Measurements from ENCODE around the gene SMTNL2.
"Not testable (repeated sequence)": the region's sequence is repeated elsewhere in the genome, so short reads cannot be mapped to it uniquely, and the experiment has no call there.

Gene SMTNL2

DNA sequence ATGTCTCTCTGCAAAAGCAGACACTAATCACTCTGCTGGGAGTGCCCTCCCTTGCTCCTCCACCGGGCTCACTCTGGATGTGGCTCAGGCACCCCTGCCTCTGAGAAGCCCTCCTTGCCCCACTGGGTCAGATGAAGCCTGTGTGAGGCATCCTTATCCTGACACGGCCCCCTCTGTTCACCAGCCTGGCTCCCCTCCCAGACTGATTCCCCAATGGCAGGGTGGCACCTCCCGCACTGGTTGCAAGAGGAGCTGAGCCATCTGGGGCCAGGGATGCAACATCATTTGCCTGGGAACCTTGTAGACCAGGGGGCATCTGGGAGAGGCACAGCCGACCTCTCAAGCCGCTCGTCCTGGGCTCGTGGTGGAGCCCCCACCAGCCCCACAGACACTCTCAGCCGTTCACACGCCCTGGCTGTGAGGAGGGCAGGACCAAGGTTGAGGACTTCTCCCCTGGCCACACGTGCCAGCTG, 6.7 kb downstream of the SMTNL2 start:
- Histone ChIP-seq H3K4me3 (ENCODE audit: low read depth in 1 of 2, low read length in 2 of 2) (no peak overlapping the region), H3K27ac (ENCODE audit: low read depth, low read length) (no peak overlapping the region)

GRCh38 chr17:4591529-4591928, 7.2 kb downstream of the SMTNL2 start:
- H3K9ac ChIP-seq (ENCODE audit: low read length) = no peak overlapping the region
- H3K27ac ChIP-seq (ENCODE audit: low read depth, low read length) = no peak overlapping the region
- no peaks in the 10 kb centered on the region for H3K4me1 ChIP-seq (ENCODE audit: insufficient read depth, low read length)
- no peak overlapping the region for H3K4me3 ChIP-seq (ENCODE audit: low read depth in 1 of 2, low read length in 2 of 2)
- peaks cover 0 to 1% of the 10 kb centered on the region in 2 donors for H3K27me3 ChIP-seq (ENCODE audit: control insufficient read depth in 1 of 2, insufficient read depth in 2 of 2, low read length in 2 of 2)
- no peaks in the 10 kb centered on the region for H3K36me3 ChIP-seq (ENCODE audit: insufficient read depth, low read length)
- no peaks in the 10 kb centered on the region for H3K9me3 ChIP-seq (ENCODE audit: low read length)

More for the DNA sequence above, 6.7 kb downstream of the SMTNL2 start:
- no peaks in the 10 kb centered on the region for H3K4me1 ChIP-seq (ENCODE audit: insufficient read depth, low read length)
- no peak overlapping the region for H3K9ac ChIP-seq (ENCODE audit: low read length)
- no peaks in the 10 kb centered on the region for H3K27me3 ChIP-seq (ENCODE audit: control insufficient read depth in 1 of 2, insufficient read depth in 2 of 2, low read length in 2 of 2)
- no peaks in the 10 kb centered on the region for H3K9me3 ChIP-seq (ENCODE audit: low read length)
- H3K36me3 ChIP-seq (ENCODE audit: insufficient read depth, low read length) = no peaks in the 10 kb centered on the region

GRCh38 chr17:4592240-4593005, 8.1 kb downstream of the SMTNL2 start:
- H3K4me3 ChIP-seq (ENCODE audit: low read depth in 1 of 2, low read length in 2 of 2) = no peak overlapping the region
- no peaks in the 10 kb centered on the region for H3K4me1 ChIP-seq (ENCODE audit: insufficient read depth, low read length)
- no peak overlapping the region for H3K27ac ChIP-seq (ENCODE audit: low read depth, low read length)
- no peaks in the 10 kb centered on the region for H3K9me3 ChIP-seq (ENCODE audit: low read length)
- H3K9ac ChIP-seq (ENCODE audit: low read length) = no peak overlapping the region
- H3K36me3 ChIP-seq (ENCODE audit: insufficient read depth, low read length) = no peaks in the 10 kb centered on the region
- peaks cover 0 to 4% of the 10 kb centered on the region in 2 donors for H3K27me3 ChIP-seq (ENCODE audit: control insufficient read depth in 1 of 2, insufficient read depth in 2 of 2, low read length in 2 of 2)

- H3K9ac ChIP-seq (ENCODE audit: low read length) = no peak overlapping the region
- no peaks in the 10 kb centered on the region for H3K9me3 ChIP-seq (ENCODE audit: low read length)
- H3K36me3 ChIP-seq (ENCODE audit: insufficient read depth, low read length) = no peaks in the 10 kb centered on the region
- H3K4me3 ChIP-seq (ENCODE audit: low read depth in 1 of 2, low read length in 2 of 2) = no peak overlapping the region
- peaks cover 0 to 4% of the 10 kb centered on the region in 2 donors for H3K27me3 ChIP-seq (ENCODE audit: control insufficient read depth in 1 of 2, insufficient read depth in 2 of 2, low read length in 2 of 2)
- no peaks in the 10 kb centered on the region for H3K4me1 ChIP-seq (ENCODE audit: insufficient read depth, low read length)
- no peak overlapping the region for H3K27ac ChIP-seq (ENCODE audit: low read depth, low read length)
Observed at GRCh38 chr17:4593021-4593421, 8.7 kb downstream of the SMTNL2 start.

DNA sequence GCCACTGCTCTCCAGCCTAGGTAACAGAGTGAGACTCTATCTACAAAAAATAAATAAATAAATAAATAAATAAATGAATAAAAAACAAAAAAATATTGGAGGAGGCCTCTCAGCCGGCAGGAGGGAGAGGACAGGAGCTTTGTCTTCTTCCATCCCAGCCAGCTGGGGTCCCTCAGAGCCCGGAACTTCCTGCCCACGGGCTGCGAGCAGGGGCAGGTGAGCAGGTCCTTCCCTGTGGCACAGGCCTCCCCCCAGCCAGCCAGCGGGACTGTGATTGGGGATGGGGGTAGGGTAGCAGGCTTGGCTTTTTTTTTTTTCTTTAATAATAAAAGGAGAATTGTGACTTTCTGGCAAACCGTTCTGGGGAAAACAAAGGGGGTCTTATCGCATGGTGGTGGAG, 10.1 kb downstream of the SMTNL2 start:
- Histone ChIP-seq H3K9ac (ENCODE audit: low read length) (no peak overlapping the region), H3K36me3 (ENCODE audit: insufficient read depth, low read length) (no peaks in the 10 kb centered on the region), H3K9me3 (ENCODE audit: low read length) (no peaks in the 10 kb centered on the region), H3K4me1 (ENCODE audit: insufficient read depth, low read length) (no peaks in the 10 kb centered on the region), H3K27ac (ENCODE audit: low read depth, low read length) (no peak overlapping the region), H3K27me3 (ENCODE audit: control insufficient read depth in 1 of 2, insufficient read depth in 2 of 2, low read length in 2 of 2) (peaks cover 0 to 4% of the 10 kb centered on the region in 2 donors), H3K4me3 (ENCODE audit: low read depth in 1 of 2, low read length in 2 of 2) (no peak overlapping the region)

DNA sequence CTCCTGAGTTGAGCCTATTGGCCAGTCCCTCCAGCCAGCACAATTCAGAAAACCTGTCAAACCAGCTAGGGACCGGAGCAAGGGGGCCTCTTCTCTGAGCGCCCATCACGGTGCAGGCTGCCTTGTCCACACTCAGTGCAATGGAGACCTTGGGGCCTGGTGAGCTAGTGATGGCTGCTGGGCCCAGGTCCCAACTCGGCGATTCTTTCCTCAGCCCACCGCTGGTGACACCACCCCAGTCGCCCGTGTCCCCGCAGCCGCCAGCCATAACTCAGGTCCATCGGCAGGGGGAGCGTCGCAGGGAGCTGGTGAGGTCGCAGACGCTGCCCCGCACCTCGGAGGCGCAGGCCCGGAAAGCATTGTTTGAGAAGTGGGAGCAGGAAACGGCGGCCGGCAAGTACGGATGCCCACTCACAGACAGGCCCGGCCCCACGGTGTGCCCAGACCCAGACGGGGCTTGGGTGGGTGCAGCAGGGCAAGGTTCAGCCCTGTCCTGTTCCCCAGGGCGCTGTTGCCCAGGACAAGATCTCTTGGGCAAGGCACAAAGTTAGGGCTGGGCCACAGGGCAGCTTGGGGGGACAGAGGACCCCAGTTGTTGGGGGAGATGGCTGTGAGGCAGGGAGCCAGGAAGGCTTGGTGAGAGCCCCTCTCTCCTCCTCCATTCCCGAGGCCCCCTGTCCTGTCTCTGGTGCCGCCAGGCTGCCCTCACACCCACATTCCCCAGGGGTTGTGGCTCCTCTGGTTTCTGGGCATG, 10.8 kb downstream of the SMTNL2 start:
- no peak overlapping the region for H3K27ac ChIP-seq (ENCODE audit: low read depth, low read length)
- H3K9ac ChIP-seq (ENCODE audit: low read length) = no peak overlapping the region
- no peaks in the 10 kb centered on the region for H3K36me3 ChIP-seq (ENCODE audit: insufficient read depth, low read length)
- no peaks in the 10 kb centered on the region for H3K9me3 ChIP-seq (ENCODE audit: low read length)
- no peaks in the 10 kb centered on the region for H3K4me1 ChIP-seq (ENCODE audit: insufficient read depth, low read length)
- H3K4me3 ChIP-seq (ENCODE audit: low read depth in 1 of 2, low read length in 2 of 2) = no peak overlapping the region
- H3K27me3 ChIP-seq (ENCODE audit: control insufficient read depth in 1 of 2, insufficient read depth in 2 of 2, low read length in 2 of 2) = peaks cover 0 to 4% of the 10 kb centered on the region in 2 donors

DNA sequence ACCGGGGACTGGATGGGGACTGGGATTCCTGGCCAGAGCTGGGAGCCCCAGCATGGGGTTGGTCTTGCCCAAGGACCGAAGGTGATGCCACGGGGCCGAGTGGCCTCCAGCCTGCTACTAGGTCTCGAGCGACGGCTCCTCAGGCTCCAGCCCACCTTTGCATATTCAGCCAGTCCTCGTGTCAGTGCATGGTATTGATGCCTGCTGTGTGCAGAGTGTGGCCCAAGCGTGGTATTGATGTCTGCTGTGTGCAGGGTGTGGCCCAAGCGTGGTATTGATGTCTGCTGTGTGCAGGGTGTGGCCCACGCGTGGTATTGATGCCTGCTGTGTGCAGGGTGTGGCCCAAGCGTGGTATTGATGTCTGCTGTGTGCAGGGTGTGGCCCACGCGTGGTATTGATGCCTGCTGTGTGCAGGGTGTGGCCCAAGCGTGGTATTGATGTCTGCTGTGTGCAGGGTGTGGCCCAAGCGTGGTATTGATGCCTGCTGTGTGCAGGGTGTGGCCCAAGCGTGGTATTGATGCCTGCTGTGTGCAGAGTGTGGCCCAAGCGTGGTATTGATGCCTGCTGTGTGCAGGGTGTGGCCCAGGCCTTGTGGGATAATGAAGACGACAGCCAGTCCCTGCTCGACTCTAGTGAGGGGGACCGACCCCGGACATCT, 11.5 kb downstream of the SMTNL2 start:
- not testable (repeated sequence) for H3K4me1 ChIP-seq (ENCODE audit: insufficient read depth, low read length); H3K9me3 ChIP-seq (ENCODE audit: low read length); H3K27ac ChIP-seq (ENCODE audit: low read depth, low read length); H3K9ac ChIP-seq (ENCODE audit: low read length); H3K4me3 ChIP-seq (ENCODE audit: low read depth in 1 of 2, low read length in 2 of 2); H3K27me3 ChIP-seq (ENCODE audit: control insufficient read depth in 1 of 2, insufficient read depth in 2 of 2, low read length in 2 of 2); H3K36me3 ChIP-seq (ENCODE audit: insufficient read depth, low read length)

- no peak overlapping the region for H3K27ac ChIP-seq (ENCODE audit: low read depth, low read length)
- H3K9ac ChIP-seq (ENCODE audit: low read length) = no peak overlapping the region
- no peak overlapping the region for H3K4me3 ChIP-seq (ENCODE audit: low read depth in 1 of 2, low read length in 2 of 2)
- H3K9me3 ChIP-seq (ENCODE audit: low read length) = no peaks in the 10 kb centered on the region
- no peaks in the 10 kb centered on the region for H3K4me1 ChIP-seq (ENCODE audit: insufficient read depth, low read length)
- H3K27me3 ChIP-seq (ENCODE audit: control insufficient read depth in 1 of 2, insufficient read depth in 2 of 2, low read length in 2 of 2) = peaks cover 0 to 4% of the 10 kb centered on the region in 2 donors
- H3K36me3 ChIP-seq (ENCODE audit: insufficient read depth, low read length) = no peaks in the 10 kb centered on the region
Observed at GRCh38 chr17:4596636-4597380, 12.5 kb downstream of the SMTNL2 start.

DNA sequence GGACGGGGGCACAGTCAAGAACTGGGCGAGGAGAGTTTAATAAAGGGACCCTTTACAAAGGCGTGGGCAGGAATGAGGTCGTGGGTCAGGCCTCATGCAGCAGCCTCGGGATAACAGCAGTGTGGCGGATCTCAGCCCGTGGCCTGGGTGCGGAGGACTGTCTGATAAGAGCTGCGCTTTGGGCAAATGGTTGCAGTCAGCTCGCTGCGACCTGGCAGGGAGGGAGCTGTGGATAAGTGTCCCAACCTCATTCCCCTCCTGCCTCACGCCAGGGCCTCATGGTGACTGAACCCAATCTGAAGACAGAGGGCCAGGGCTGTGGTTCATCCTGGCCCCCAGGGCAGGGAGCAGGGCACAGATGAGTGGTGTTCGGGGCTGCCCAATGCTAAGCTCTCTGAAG, 13.6 kb downstream of the SMTNL2 start:
- Histone ChIP-seq H3K9me3 (ENCODE audit: low read length) (no peaks in the 10 kb centered on the region), H3K36me3 (ENCODE audit: insufficient read depth, low read length) (no peaks in the 10 kb centered on the region), H3K9ac (ENCODE audit: low read length) (no peak overlapping the region), H3K4me3 (ENCODE audit: low read depth in 1 of 2, low read length in 2 of 2) (no peak overlapping the region), H3K27ac (ENCODE audit: low read depth, low read length) (no peak overlapping the region), H3K27me3 (ENCODE audit: control insufficient read depth in 1 of 2, insufficient read depth in 2 of 2, low read length in 2 of 2) (peaks cover 0 to 4% of the 10 kb centered on the region in 2 donors), H3K4me1 (ENCODE audit: insufficient read depth, low read length) (no peaks in the 10 kb centered on the region)

- Histone ChIP-seq H3K4me1 (ENCODE audit: insufficient read depth, low read length) (no peaks in the 10 kb centered on the region), H3K27ac (ENCODE audit: low read depth, low read length) (no peak overlapping the region), H3K9me3 (ENCODE audit: low read length) (no peaks in the 10 kb centered on the region), H3K4me3 (ENCODE audit: low read depth in 1 of 2, low read length in 2 of 2) (no peak overlapping the region), H3K36me3 (ENCODE audit: insufficient read depth, low read length) (no peaks in the 10 kb centered on the region), H3K27me3 (ENCODE audit: control insufficient read depth in 1 of 2, insufficient read depth in 2 of 2, low read length in 2 of 2) (peaks cover 0 to 4% of the 10 kb centered on the region in 2 donors), H3K9ac (ENCODE audit: low read length) (no peak overlapping the region)
Observed at GRCh38 chr17:4598776-4599504, 14.6 kb downstream of the SMTNL2 start.

Measured in muscle layer of colon (tissue), 2 donors.